GM12878 (cell line): ENCODE data around the gene SCARF2. TPM values are rescaled to one million over a fixed set of nuclear protein-coding genes. Genes with fewer than 3 reads are reported as not detected.

Experiments used
- ATAC-seq: fragments of 200-7000 bp; cut with Tn5 transposase; 3 replicates; pipeline ENCODE4 v1.9.1; 2020; ENCODE audit warnings: mild to moderate bottlenecking, moderate library complexity
- BruUV-seq: library from RNA; stranded (reverse); fragments of 400-500 nt; replicated peaks from 2 replicates; lab custom pipeline; 2021; lab: Mats Ljungman, UMichigan
- CTCF ChIA-PET: fragments of 300-600 bp; sonication (Branson Sonifier 250); formaldehyde crosslinking; extraction: SDS; loops from one replicate; lab custom pipeline; 2021; ENCODE audit warnings: inconsistent platforms; lab: Yijun Ruan, JAX
- POLR2A ChIA-PET: fragments of 350-600 bp; formaldehyde crosslinking; extraction: SDS; loops from one replicate; lab custom pipeline; 2021; ENCODE audit warnings: inconsistent platforms; lab: Charles Lee
- RAD21 ChIA-PET: fragments of 300-600 bp; sonication (Branson Sonifier 250); formaldehyde crosslinking; loops from one replicate; lab custom pipeline; 2023; ENCODE audit warnings: antibody characterized with exemption; ENCODE audit not compliant: unreplicated experiment; lab: Charles Lee
- SMC1A ChIA-PET: fragments of 300-600 bp; sonication (Branson Sonifier 250); formaldehyde crosslinking; loops from one replicate; lab custom pipeline; 2023; ENCODE audit not compliant: unreplicated experiment, uncharacterized antibody; lab: Charles Lee
- DNase-seq: peaks from one replicate; pipeline ENCODE4 v3.0.0-alpha.2; 2011; ENCODE audit warnings: low read depth, low spot score
- FAIRE-seq: peaks from 3 replicates; lab custom pipeline; 2011; peaks lifted over from hg19 to GRCh38; lab: Jason Lieb, UNC
- H2AFZ ChIP-seq: 2 replicates; pipeline ENCODE4 v1.6.0; 2011; ENCODE audit warnings: low read depth, low read length, control low read depth; ENCODE audit not compliant: control insufficient read depth
- H3K27ac ChIP-seq: 2 replicates; pipeline ENCODE4 v1.5.1; 2011; ENCODE audit warnings: control low read depth; ENCODE audit not compliant: control insufficient read depth, insufficient read depth
- H3K27me3 ChIP-seq, 2 experiments: replicated peaks in 1 of 2; 2 replicates each; pipeline versions ENCODE4 v1.6.0 to v1.6.1; 2011; ENCODE audit warnings: low read length in 1 of 2; ENCODE audit not compliant: control insufficient read depth in 2 of 2, insufficient read depth in 2 of 2
- H3K36me3 ChIP-seq, 2 experiments: 2 replicates each; pipeline ENCODE4 v1.5.1; 2011; ENCODE audit warnings: low read length in 1 of 2; ENCODE audit not compliant: control insufficient read depth in 2 of 2, insufficient read depth in 2 of 2
- H3K4me1 ChIP-seq: 2 replicates; pipeline ENCODE4 v1.6.1; 2011; ENCODE audit warnings: mild to moderate bottlenecking, low read length, moderate library complexity, mixed read lengths; ENCODE audit not compliant: control insufficient read depth, insufficient read depth
- H3K4me2 ChIP-seq: 2 replicates; pipeline ENCODE4 v1.6.0; 2011; ENCODE audit warnings: control low read depth; ENCODE audit not compliant: control insufficient read depth, insufficient read depth
- H3K4me3 ChIP-seq: fragments of 200-600 bp; sonication (generic); 2 replicates; pipeline ENCODE4 v1.5.1; 2016
- H3K79me2 ChIP-seq: 2 replicates; pipeline ENCODE4 v1.6.0; 2011; ENCODE audit warnings: low read length; ENCODE audit not compliant: control insufficient read depth, insufficient read depth
- H3K9ac ChIP-seq: 2 replicates; pipeline ENCODE4 v1.8.0; 2011; ENCODE audit warnings: low read length, control low read depth, mixed read lengths; ENCODE audit not compliant: control insufficient read depth, insufficient read depth
- H3K9me3 ChIP-seq: replicated peaks from 3 replicates; pipeline ENCODE4 v1.5.1; 2011; ENCODE audit warnings: mild to moderate bottlenecking, low read length; ENCODE audit not compliant: control insufficient read depth, insufficient read depth
- H4K20me1 ChIP-seq: 2 replicates; pipeline ENCODE4 v1.6.0; 2011; ENCODE audit not compliant: control insufficient read depth, insufficient read depth
- CHD1 ChIP-seq: IDR thresholded peaks from 2 replicates; pipeline ENCODE4 v1.6.1; 2012; ENCODE audit warnings: low read depth, low read length, improper control_type of control experiment
- HDAC2 ChIP-seq: fragments of 200-600 bp; sonication (generic); IDR thresholded peaks from 2 replicates; pipeline ENCODE4 v1.6.1; 2017
- JUND ChIP-seq: IDR thresholded peaks from 2 replicates; pipeline ENCODE4 v1.6.1; 2012; ENCODE audit warnings: low read depth, mild to moderate bottlenecking, low read length, improper control_type of control experiment, moderate library complexity
- KAT2A ChIP-seq: conservative IDR thresholded peaks from 2 replicates; pipeline ENCODE4 v1.6.1; 2011; ENCODE audit warnings: low read depth, low read length; ENCODE audit not compliant: control insufficient read depth
- MTA2 ChIP-seq: fragments of 450-650 bp; IDR thresholded peaks from 2 replicates; pipeline ENCODE4 v1.6.1; 2016; ENCODE audit warnings: low read depth, mild to moderate bottlenecking, moderate library complexity
- PAX5 ChIP-seq: IDR thresholded peaks from 2 replicates; pipeline ENCODE4 v1.6.1; 2011; ENCODE audit warnings: low read depth, low read length, borderline replicate concordance
- POLR2AphosphoS5 ChIP-seq: IDR thresholded peaks from 2 replicates; pipeline ENCODE4 v1.6.1; 2011; ENCODE audit warnings: mild to moderate bottlenecking, low read length, inconsistent platforms
- SIN3A ChIP-seq: IDR thresholded peaks from 2 replicates; pipeline ENCODE4 v1.6.1; 2012; ENCODE audit warnings: low read depth, low read length, improper control_type of control experiment
- ZNF274 ChIP-seq: IDR thresholded peaks from one replicate; pipeline ENCODE4 v1.8.0; 2011; ENCODE audit not compliant: insufficient read length, insufficient read depth
- WGBS: methylation state at CpG from one replicate; pipeline ENCODE4 v1.1.6; 2016; ENCODE audit warnings: low lambda C conversion rate; ENCODE audit not compliant: insufficient replicate concordance, insufficient coverage; ENCODE audit errors: missing lambda C conversion rate; 5-methylcytosine and 5-hydroxymethylcytosine counted together
- in situ Hi-C: fragments of 300-500 bp; cut with MboI; formaldehyde crosslinking; loops from 9 replicates; pipeline ENCODE4 v1.14.3; 2018; ENCODE audit warnings: mixed read lengths
- intact Hi-C: fragments of 100-400 bp; cut with micrococcal nuclease; formaldehyde crosslinking; loops from one replicate; pipeline ENCODE4 v1.14.2; 2022; ENCODE audit not compliant: unreplicated experiment
- polyA plus RNA-seq, 11 experiments: library from polyadenylated mRNA; depleted of rRNA in 4 of 11; unstranded in 6 of 11; stranded (reverse) in 5 of 11; fragments of >200 nt; fragmentation: Nextera tagmentation in 4 of 11; fragmentation: Illumina TruSeq in 1 of 11; extraction: Ambion mirVana in 4 of 11; extraction: Trizol in 1 of 11; gene quantifications; 1 replicate in 1 of 11; 2 replicates in 10 of 11; pipeline versions ENCODE4 v1.2.1 to v1.2.3, GENCODE V29; 2011 to 2016; ENCODE audit warnings: inconsistent platforms in 2 of 11, missing spikeins in 2 of 11, low read depth in 1 of 11
- total RNA-seq, 4 experiments: library from RNA; depleted of rRNA in 3 of 4; stranded (reverse); fragments of >200 nt in 3 of 4; fragmentation: Illumina TruSeq in 1 of 4; extraction: Trizol in 1 of 4; gene quantifications; 2 replicates each; pipeline versions ENCODE4 v1.2.1 to v1.2.3, GENCODE V29; 2013 to 2021
- TF ChIP-seq, protein P1 (sequence below): fragments of 450-650 bp; IDR thresholded peaks from 2 replicates; pipeline ENCODE4 v1.6.1; 2018; ENCODE audit warnings: borderline replicate concordance, mild to moderate bottlenecking; ENCODE audit not compliant: partially characterized antibody

Gene SCARF2
- total and polyA plus RNA-seq, 10 of the 15 experiments (the other 5 are each of a cell fraction or from before 2014, with no cell fraction given): 0.01 to 0.74 (median 0.17) TPM; not detected in 5

- H3K4me2 ChIP-seq: no peak overlapping the region
- WGBS: 78% methylated on average over 11 of the region's 11 CpGs
- FAIRE-seq: no peak
- TF ChIP-seq SIN3A (no peak), PAX5 (no peak), MTA2 (no peak), ZNF274 (no peak), CHD1 (no peak), JUND (no peak), POLR2AphosphoS5 (no peak), HDAC2 (no peak), KAT2A (no peak)
- TF ChIP-seq, protein P1, sequence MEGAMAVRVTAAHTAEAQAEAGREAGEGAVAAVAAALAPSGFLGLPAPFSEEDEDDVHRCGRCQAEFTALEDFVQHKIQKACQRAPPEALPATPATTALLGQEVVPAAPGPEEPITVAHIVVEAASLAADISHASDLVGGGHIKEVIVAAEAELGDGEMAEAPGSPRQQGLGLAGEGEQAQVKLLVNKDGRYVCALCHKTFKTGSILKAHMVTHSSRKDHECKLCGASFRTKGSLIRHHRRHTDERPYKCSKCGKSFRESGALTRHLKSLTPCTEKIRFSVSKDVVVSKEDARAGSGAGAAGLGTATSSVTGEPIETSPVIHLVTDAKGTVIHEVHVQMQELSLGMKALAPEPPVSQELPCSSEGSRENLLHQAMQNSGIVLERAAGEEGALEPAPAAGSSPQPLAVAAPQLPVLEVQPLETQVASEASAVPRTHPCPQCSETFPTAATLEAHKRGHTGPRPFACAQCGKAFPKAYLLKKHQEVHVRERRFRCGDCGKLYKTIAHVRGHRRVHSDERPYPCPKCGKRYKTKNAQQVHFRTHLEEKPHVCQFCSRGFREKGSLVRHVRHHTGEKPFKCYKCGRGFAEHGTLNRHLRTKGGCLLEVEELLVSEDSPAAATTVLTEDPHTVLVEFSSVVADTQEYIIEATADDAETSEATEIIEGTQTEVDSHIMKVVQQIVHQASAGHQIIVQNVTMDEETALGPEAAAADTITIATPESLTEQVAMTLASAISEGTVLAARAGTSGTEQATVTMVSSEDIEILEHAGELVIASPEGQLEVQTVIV: no peak
- TF ChIP-seq, all 136 proteins: peak for 0
- ATAC-seq (no peak), DNase-seq (no peak)
- H3K79me2 ChIP-seq: no peaks in the 10 kb centered on the region
- peaks cover 12 to 23% of the 10 kb centered on the region in 2 experiments for H3K27me3 ChIP-seq
- H3K4me3 ChIP-seq: no peak overlapping the region
- intact Hi-C loops (no loop called here), in situ Hi-C loops (no loop called here)
- H3K27ac ChIP-seq: no peak overlapping the region
- no peaks in the 10 kb centered on the region for H3K36me3 ChIP-seq
- ChIA-PET POLR2A (no interaction called here), RAD21 (no interaction called here), CTCF (no interaction called here), SMC1A (no interaction called here)
- peaks cover 8% of the 10 kb centered on the region for H3K4me1 ChIP-seq
- no peaks in the 10 kb centered on the region for H3K9me3 ChIP-seq
- no peaks in the 10 kb centered on the region; the same call in 1 of the 2 replicates for H4K20me1 ChIP-seq
- H2AFZ ChIP-seq: no peak overlapping the region
- BruUV-seq: no TSS peak
- H3K9ac ChIP-seq: no peak overlapping the region
Measured at GRCh38 chr22:20433191-20433590, 4.4 kb downstream of the SCARF2 start.
